Nephron (organoid): ENCODE measurements around the gene FAM170B.

Experiments
- H3K27ac Mint-ChIP-seq, 3 experiments: 2 replicates each; pipeline ENCODE4 v1.8.0; 2020; ENCODE audit warnings: mixed read lengths in 3 of 3, mild to moderate bottlenecking in 2 of 3, moderate library complexity in 1 of 3
- H3K27me3 Mint-ChIP-seq: 2 replicates; pipeline ENCODE4 v1.8.0; 2021; ENCODE audit warnings: low read depth, mild to moderate bottlenecking, moderate library complexity, mixed read lengths
- H3K36me3 Mint-ChIP-seq: 2 replicates; pipeline ENCODE4 v1.8.0; 2020; ENCODE audit warnings: low read depth, mixed read lengths
- H3K4me1 Mint-ChIP-seq: 2 replicates; pipeline ENCODE4 v1.8.0; 2020; ENCODE audit warnings: mixed read lengths
- H3K4me3 Mint-ChIP-seq, 3 experiments: 2 replicates each; pipeline ENCODE4 v1.8.0; 2020; ENCODE audit warnings: mild to moderate bottlenecking in 3 of 3, mixed read lengths in 3 of 3, moderate library complexity in 2 of 3
- H3K9me3 Mint-ChIP-seq: 2 replicates; pipeline ENCODE4 v1.8.0; 2020; ENCODE audit warnings: mixed read lengths
- CTCF ChIP-seq, 3 experiments: fragments of 200-600 bp; sonication (generic); IDR thresholded peaks; one replicate each; pipeline ENCODE4 v1.5.0; 2021; ENCODE audit warnings: antibody characterized with exemption in 3 of 3; ENCODE audit not compliant: unreplicated experiment in 3 of 3

Gene FAM170B

GRCh38 chr10:49162761-49163310 lies 29.0 kb upstream of the FAM170B start:
- Mint-ChIP-seq H3K4me3 (no peak overlapping the region), H3K36me3 (no peaks in the 10 kb centered on the region), H3K27ac (no peak overlapping the region), H3K4me1 (peaks cover 10% of the 10 kb centered on the region), H3K27me3 (peaks cover 21% of the 10 kb centered on the region), H3K9me3 (no peaks in the 10 kb centered on the region)
- TF ChIP-seq CTCF (IDR thresholded peaks at IDR 0.05; ENCODE audit: unreplicated experiment in 3 of 3) = no peak

- H3K9me3 Mint-ChIP-seq = no peaks in the 10 kb centered on the region
- H3K4me3 Mint-ChIP-seq = no peak overlapping the region
- H3K27ac Mint-ChIP-seq = no peak overlapping the region
- H3K27me3 Mint-ChIP-seq = peaks cover 24% of the 10 kb centered on the region
- H3K36me3 Mint-ChIP-seq = no peaks in the 10 kb centered on the region
- TF ChIP-seq CTCF (IDR thresholded peaks at IDR 0.05; ENCODE audit: unreplicated experiment in 3 of 3) = no peak
- peaks cover 10% of the 10 kb centered on the region for H3K4me1 Mint-ChIP-seq
These were observed 28.2 kb upstream of the FAM170B start for GRCh38 chr10:49162063-49162462.

- Mint-ChIP-seq H3K27me3 (peaks cover 26% of the 10 kb centered on the region), H3K27ac (no peak overlapping the region), H3K4me1 (peaks cover 8% of the 10 kb centered on the region), H3K4me3 (no peak overlapping the region), H3K9me3 (no peaks in the 10 kb centered on the region), H3K36me3 (no peaks in the 10 kb centered on the region)
- peak; percentile 42 to 43 (median 42) for TF ChIP-seq CTCF (IDR thresholded peaks at IDR 0.05; ENCODE audit: unreplicated experiment in 3 of 3)
These were observed 27.7 kb upstream of the FAM170B start for GRCh38 chr10:49161411-49161997.

- TF ChIP-seq CTCF (IDR thresholded peaks at IDR 0.05; ENCODE audit: unreplicated experiment in 3 of 3) = no peak
- Mint-ChIP-seq H3K27ac (no peak overlapping the region), H3K9me3 (no peaks in the 10 kb centered on the region), H3K4me1 (peaks cover 4% of the 10 kb centered on the region), H3K4me3 (no peak overlapping the region), H3K27me3 (peaks cover 27% of the 10 kb centered on the region), H3K36me3 (no peaks in the 10 kb centered on the region)
These were observed 27.0 kb upstream of the FAM170B start for GRCh38 chr10:49160814-49161213.

GRCh38 chr10:49160110-49160509 lies 26.3 kb upstream of the FAM170B start:
- no peak for TF ChIP-seq CTCF (IDR thresholded peaks at IDR 0.05; ENCODE audit: unreplicated experiment in 3 of 3)
- Mint-ChIP-seq H3K4me1 (peaks cover 4% of the 10 kb centered on the region), H3K27ac (no peak overlapping the region), H3K4me3 (no peak overlapping the region), H3K9me3 (no peaks in the 10 kb centered on the region), H3K36me3 (no peaks in the 10 kb centered on the region), H3K27me3 (peaks cover 30% of the 10 kb centered on the region)

- H3K27ac Mint-ChIP-seq = no peak overlapping the region
- no peaks in the 10 kb centered on the region for H3K9me3 Mint-ChIP-seq
- H3K36me3 Mint-ChIP-seq = no peaks in the 10 kb centered on the region
- H3K27me3 Mint-ChIP-seq = peaks cover 28% of the 10 kb centered on the region
- peaks cover under 1% of the 10 kb centered on the region for H3K4me1 Mint-ChIP-seq
- no peak overlapping the region for H3K4me3 Mint-ChIP-seq
- no peak for TF ChIP-seq CTCF (IDR thresholded peaks at IDR 0.05; ENCODE audit: unreplicated experiment in 3 of 3)
These were observed 25.1 kb upstream of the FAM170B start for GRCh38 chr10:49158915-49159314.
